Ramos (cell line): ENCODE results near the gene STX12.

ENCODE experiments used
- in situ Hi-C: fragments of 300-500 bp; cut with MboI; formaldehyde crosslinking; loops from one replicate; pipeline ENCODE4 v1.14.3; 2022; ENCODE audit warnings: low sequenced_read_pairs; ENCODE audit not compliant: unreplicated experiment

STX12 gene

DNA sequence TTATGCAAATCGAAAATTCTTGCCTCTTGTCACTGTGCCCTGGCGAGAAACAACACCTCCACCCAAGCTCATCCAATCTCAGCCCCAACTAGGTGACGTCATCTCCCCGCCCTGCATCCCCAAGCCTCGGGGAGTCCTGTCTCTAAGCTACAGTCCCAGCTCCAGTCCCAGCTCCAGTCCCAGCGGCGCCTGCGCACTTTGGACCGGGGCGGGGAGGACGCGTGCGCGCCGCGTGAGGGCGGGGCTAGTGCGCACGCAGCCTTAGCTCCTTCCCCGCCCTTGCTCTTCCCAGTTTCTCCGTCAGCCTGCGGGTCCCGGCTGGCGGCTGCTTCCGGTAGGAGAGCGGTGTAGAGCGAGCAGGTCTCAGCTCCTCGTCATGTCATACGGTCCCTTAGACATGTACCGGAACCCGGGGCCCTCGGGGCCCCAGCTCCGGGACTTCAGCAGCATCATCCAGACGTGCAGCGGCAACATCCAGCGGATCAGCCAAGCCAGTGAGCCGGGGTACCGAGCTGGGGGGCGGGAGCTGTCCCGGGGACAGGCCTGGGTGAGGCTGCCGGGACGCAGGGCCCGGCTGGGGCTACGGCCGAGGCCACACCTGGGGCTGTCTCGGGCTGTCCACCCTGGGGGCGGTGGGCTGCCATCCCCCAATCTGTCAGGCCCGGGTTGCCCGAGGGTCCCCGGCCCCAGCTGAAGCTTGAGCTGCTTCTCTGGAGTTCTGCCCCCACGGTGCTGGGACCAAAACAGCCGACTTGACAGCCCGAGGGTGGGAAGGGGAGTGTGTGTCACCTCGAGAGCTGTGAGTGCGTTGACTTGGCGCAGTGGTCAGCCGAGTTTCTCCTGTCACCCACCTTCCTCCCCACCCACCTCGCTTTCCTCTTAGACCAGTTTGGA lies at the start of gene STX12:
Gene STX12 (plus strand): TSS at position 288 of the 894 bp plus-strand sequence. CDS start 89 bp downstream, at position 377.
- in situ Hi-C loops: no loop called here

DNA sequence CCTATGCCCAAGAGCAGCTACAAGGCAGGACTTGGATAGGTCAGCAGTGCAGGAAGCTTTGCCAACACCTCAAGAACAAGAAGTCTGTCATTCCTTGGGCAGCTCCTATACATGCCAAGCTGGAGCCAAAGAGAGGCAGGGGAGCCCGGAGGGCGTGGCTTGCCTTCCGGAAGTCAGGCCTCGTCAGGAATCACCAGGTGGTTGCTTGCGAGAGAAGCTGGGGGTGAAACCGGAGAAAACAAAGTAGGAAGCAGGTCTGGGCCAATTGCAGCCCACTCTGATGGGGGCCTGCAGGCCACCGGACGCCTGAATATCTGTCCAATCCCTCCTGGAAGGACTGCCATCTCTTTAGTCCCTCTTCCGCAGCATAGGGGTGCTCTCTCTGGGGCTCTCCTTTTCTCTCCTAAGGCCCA lies 48.1 kb upstream of the STX12 start:
- in situ Hi-C loops: no loop called here

DNA sequence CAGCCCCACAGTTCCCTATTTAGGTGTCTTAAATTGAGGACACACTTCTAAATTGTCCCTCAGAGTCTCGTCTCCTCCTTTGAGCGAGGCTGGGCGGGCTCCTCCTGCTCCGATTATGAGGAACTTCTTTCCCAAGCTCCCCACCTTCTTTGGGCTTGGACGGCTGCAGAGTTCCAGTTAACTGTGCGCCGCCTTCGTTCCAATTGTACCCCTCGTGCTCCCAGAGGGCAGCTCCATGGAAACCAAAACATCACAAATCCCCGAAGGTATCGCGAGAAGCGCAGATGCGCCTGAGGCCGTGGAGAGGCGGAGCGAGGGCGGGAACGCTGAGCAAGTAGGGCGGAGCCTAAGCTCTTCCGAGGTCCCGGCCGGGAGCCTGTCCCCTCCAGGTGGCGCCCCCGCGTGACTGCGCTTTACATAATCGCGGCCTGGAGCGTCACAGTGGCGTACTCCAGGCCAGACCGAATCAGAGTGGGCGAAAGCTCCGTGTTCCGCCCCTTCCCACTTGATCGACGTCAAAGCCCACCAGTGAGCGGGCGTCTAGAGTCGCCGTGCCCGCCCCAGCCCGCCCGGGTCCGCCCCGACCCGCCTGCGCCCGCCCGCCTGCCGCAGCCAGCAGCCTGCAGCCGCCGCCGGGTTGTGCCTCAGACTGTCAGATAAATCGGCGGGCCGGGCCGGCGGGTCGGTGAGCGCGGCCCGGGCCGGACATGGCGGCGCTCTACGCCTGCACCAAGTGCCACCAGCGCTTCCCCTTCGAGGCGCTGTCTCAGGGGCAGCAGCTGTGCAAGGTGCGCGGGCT lies 47.4 kb upstream of the STX12 start, which contains the start of gene FAM76A:
Gene FAM76A (plus strand): TSS at position 588 of the 799 bp plus-strand sequence. CDS start 120 bp downstream, at position 708.
- in situ Hi-C loops: no loop called here

DNA sequence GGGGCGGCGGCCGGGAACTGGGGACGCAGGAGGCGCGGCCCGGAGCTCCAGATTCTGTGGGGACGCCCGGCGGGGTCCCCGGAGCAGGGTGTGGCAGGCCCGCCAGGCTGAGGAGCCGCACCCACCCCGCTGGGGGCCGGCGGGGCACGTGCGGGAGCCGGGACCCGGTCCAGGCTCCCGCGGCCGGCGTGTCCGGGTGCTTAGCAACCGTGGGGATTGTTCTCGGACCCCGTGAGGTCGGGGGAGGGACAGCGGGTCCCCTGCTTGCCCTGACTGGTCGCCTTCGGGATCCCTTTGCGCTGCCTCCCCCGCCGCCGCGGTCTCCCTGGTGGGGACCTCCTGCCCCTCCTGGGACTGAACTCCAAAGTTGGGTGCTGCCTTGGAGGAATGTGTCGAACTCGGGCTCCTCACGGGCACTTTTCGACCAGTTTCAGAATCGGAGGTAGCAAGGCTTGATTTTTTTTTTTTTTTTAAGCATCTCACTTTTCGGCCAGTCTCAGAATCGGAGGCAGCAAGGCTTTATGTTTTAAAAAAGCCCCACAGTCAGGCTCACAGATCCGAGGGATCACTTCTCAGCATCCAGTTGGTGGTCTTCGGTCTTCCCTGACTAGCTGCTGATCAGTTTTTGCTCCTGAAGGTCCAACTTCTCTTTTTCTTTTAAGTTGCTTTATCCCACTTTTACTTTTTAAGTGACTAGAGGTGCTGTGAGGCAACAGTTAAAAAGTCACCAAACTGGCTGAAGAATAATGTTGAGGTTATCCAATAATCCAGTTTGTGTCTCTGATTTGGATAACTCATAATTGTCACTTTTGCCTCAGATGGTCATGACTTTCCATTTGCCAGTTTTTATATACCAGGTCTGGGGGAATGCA lies 46.6 kb upstream of the STX12 start:
- in situ Hi-C loops: no loop called here

DNA sequence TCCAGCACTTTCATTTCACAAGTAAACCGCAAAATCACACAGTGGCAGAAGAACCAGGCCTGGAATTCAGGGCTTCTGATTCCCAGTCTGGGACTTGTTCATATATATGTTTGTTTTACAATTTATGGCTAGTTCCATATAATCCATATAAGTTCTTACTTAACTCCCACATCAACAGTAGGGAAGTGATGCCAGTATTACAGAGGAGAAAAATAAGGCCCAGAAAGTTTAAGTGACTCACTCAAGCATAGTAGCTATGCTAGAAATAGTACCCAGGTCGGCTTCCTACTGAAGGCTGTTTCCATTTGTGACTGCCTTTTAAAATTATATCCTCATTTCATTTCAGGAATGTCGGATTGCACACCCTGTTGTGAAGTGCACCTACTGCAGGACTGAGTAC lies 45.9 kb upstream of the STX12 start:
- in situ Hi-C loops: no loop called here

DNA sequence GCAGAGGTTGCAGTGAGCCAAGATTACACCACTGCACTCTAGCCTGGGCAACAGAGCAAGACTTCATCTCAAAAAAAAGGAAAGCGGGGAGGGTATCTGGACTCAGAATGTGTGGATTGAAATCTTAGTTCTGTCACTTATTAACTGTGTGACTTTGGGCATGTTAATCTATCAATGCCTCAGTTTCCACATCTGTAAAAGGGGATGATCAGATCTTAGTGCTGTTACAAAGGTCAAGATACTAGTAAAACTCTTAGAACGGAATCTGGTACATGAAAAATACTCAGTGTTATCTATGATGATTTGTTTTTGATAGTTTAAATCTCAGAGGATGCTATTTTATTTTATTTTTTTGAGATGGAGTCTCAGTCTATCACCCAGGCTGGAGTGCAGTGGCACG lies 36.8 kb upstream of the STX12 start:
- in situ Hi-C loops: no loop called here

DNA sequence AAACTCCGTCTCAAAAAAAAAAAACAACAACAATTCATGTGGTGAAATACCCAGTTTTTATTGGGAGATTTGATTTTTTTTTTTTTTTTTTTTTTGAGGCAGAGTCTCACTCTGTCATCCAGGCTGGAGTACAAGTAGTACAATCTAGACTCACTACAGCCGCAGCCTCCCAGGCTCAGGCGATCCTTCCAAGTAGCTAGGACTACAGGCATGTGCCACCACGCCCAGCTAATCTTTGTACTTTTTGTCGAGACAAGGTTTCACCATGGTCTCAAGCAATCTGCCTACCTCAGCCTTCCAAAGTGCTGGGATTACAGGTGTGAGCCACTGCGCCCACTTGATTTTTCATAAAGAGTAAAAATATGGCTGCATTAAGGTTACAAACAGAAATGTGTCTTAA lies 31.9 kb upstream of the STX12 start:
- in situ Hi-C loops: no loop called here

DNA sequence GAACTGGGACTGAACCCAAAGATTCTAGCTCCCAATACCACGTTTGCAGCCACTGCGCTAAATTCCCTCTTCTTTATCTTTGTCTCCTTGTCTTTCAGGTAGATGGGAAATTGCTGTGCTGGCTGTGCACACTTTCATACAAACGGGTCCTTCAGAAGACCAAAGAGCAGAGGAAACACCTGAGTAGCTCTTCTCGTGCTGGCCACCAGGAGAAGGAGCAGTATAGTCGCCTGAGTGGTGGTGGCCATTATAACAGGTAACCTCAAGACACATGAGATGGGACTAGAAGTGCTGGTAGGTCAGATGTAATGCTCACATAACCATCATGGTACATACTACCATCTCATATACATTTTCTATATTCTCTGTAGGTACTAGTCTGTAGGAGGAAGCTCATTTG lies 28.5 kb upstream of the STX12 start:
- in situ Hi-C loops: no loop called here

DNA sequence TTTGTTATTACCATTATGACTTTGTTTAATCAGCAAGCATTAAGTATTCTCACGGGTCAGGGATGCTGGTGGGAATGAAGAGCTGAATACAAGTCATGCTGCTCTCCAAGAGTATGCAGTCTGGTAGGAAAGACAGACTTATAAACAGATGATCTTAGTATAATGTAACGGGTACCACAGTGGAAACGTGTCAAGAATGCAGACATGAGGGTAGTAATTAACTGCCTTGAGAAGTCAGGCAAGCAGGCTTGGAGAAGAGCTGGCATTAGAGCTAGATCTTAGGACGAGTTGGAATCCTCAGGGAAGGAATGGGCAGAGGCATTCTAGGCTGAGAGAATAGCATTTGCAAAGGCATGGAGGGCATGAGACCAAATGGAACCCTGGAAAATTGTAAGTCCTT lies 27.6 kb upstream of the STX12 start:
- in situ Hi-C loops: no loop called here

DNA sequence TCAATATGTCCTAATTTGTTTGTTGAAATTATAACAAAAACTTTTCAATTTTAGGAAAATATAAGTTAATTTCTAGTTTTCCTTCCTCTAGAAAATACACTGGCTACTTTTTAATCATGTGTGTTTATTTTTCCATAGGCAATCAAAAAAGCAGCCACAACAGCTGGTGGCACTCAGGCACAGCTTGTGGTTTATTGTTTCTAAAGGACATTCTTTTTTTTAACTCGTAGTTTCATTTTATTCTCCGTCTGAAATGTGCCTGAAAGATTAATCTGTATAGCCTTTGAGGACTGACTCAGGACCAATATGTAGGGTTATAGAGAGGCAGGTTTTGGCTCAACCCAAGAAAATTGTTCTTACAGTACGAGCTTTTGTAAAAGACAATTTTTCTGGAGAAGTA lies 20.7 kb upstream of the STX12 start:
- in situ Hi-C loops: no loop called here

DNA sequence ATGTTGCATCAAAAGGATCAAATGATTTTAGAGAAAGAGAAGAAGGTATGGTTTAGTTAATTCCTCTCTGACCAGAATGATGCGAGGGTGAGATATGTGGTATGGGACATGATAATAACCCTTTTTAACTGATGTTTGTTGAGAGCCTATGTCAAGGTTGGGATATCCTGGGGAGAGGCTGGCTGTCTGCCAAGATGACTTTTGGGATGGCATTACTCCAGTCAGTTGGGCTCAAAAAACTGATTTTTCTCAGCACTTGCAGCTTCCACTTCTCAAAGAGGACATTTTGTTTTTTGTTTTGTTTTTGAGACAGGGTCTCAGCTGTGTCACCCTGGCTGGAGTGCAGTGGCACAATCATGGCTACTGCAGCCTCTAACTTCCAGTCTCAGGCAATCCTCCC lies 17.7 kb upstream of the STX12 start:
- in situ Hi-C loops: no loop called here

DNA sequence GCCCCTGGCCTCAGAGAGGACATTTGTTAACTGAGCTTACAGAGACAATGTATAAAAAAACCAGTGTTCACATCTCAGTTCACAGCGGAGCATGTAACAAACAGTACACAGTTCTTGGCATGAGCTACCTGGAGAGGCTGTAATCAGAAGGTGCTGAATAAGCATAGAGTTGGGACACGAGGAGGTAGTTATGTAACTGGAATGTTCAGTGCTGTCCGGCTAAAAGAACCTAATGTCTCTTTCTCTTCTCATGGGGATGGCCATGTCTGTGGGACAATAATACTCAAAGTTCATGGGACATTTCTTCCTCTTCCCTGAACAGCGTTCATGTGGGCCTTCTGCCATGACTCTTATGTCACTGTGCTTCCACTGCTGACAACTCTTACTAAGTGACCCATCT lies 17.2 kb upstream of the STX12 start:
- in situ Hi-C loops: no loop called here

DNA sequence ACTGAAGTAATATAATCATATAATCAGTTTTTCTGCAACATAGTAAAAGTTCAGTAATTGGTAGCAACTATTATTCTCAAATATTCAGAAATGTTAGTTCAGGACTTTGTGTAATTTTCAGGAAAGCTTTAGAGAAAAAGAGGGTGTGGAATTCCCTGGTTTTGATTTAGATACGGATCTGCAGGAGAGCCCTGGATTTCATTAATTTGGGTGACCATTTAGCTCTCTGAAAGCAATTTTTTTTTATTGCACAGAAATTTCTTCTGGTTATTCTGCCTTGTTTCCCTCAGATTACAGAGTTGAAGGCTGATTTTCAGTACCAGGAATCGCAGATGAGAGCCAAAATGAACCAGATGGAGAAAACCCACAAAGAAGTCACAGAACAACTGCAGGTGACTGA lies 13.8 kb upstream of the STX12 start:
- in situ Hi-C loops: no loop called here

DNA sequence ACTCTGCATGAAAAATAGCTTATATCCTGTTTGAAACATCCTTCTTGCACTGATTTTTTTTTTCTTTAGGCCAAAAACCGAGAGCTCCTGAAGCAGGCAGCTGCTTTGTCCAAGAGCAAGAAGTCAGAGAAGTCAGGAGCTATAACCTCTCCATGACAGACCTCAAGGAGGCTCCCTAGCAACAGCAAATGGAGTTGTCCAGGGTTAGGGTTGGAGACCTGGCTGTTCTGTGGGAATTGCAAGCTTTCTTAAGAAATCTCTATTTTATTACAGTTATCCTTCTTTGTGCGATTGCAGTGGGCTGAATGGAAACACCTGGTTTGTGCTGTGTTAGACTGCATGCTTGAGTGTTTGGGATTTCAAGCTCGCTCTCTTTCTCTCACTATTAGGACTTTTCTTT lies 12.6 kb upstream of the STX12 start:
- in situ Hi-C loops: no loop called here

DNA sequence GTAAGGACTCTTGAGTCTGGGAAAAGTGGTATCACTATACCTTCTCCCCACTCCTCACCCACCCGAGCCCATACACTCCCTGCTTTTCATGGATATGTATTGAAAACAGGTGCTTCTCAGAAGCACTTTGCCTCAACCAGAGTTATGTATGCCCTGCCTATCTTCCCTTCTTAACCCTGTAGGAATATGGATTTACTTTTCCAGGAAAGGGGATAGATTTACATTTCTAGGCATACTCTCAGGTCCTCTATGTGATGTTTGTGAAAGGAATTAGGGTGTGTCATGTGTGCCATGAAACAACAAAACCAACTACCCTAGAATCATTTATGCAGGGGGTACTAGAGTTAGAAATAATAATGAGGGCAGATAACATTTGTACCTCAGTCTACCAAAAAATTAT lies 11.0 kb upstream of the STX12 start:
- in situ Hi-C loops: no loop called here

DNA sequence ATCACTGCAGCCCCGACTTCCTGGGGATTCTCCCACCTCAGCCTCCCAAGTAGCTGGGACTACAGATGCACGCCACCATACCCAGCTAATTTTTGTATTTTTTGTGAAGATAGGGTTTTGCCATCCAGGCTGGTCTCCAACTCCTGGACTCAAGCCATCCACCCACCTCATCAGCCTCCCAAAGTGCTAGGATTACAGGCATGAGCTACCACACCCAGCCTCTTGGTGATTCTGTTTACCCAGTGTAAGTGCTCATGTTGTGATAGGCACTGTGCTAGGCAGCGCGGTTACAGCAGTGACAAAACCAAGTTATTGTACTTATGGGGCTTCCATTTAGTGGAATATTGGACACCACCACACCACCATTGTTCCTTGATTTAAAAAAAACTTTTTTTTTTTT lies 9.7 kb upstream of the STX12 start:
- in situ Hi-C loops: no loop called here

DNA sequence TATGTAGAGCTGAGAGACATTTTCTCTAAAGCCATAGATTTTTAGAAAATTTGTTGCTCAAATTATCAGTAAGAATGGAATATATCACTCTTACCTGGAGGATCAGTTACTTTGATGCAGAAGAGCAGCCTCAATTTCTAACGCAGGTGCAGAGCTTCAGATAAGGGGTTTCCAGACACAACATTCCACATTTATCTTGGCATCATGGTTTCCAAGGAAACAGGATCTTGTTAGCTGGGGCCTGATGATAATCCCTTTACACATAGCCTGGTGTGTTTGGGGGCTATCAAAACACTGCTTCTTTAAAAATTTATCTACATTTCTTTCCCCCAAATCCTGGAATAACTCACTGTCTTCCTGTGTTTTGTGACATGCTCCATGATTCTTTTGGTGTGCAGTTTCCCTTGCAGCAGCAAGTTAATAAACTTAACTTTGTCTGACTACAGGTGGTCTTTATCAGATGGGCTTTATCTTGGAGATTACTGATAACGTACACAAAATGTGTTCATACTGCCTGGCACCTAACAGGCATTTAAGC lies 2.7 kb upstream of the STX12 start:
- in situ Hi-C loops: no loop called here

DNA sequence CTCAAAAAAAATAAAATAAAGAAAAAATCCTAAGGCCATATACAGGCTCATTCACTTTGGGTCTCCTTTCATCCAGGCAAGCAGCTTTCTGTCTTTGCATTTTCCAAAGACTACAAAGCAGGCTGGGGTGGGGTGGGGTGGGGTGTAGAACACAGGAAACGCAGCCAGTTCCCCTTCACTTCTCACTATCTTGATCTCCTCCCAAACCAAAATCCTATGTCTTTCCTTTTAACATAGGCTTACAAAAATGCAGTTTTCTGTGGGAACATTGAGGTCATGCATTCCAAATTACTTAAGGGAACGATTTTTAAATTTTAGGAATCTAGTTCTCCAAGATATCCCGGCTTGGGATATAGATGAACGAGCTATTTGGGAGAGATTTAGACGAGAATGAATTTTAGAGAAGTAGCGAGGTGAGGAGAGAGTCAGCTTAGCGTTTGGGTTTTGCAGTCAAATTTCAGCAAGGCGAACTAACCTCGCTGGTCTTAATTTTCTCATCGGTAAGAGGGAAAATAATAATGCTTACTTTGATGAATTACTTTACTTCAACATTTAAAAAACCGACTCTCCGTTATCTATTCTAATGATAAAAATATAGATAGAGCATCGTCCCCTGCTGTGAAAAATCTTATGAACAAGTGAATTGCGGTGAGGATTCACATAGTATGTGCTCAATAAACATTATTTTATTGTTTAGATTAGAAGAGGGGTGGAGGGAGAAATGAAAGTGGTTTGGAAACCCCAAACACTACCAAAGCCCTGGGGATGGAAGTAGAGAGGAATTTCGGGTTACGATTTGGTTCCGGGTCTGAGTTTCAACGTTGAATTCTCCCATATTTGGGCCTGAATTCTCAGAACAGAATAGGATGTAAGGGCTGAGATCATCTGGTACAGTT lies 735 bp upstream of the STX12 start:
- in situ Hi-C loops: no loop called here

DNA sequence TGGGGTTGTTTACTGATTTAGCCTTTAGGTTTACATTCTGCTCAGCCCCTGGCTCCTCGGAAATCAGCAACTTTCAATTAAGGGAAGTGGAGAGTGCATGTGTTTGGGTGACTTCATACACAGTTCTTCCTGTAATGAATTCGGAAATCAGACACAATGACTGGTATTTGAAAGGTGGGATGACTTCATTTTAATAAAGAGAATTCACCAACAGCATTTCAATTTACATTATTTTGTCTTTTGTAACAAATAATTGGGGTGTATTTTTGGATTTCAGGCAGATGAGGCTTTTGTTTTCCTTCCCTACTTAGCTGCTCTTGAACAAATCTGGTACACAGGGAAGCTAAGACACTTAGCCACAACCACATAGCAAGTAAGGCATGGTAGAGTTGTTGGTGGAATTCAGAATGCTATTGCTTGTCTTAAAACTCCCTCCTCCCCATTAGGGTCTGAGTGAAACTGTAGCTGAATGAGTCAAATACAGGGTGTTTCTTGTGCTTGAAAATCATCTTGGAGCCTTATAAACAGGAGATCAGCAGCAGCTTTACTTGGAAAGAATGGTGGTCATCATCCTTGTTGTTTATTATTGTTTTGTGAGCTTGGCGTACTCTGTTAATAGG lies 917 bp downstream of the STX12 start:
- in situ Hi-C loops: no loop called here
